ENCODE measurements around the gene KAT6B.

KAT6B gene

GRCh38 chr10:74957285-74957961 lies 131.0 kb downstream of the KAT6B start:
- no peak for DNase-seq

- DNase-seq: no peak
These were observed 131.9 kb downstream of the KAT6B start for GRCh38 chr10:74958316-74958715.

GRCh38 chr10:74960670-74961069 lies 134.3 kb downstream of the KAT6B start:
- DNase-seq: no peak

GRCh38 chr10:74962517-74962916 lies 136.1 kb downstream of the KAT6B start:
- no peak for DNase-seq

GRCh38 chr10:74963549-74963948 lies 137.1 kb downstream of the KAT6B start:
- no peak for DNase-seq

GRCh38 chr10:74967911-74968666 lies 141.7 kb downstream of the KAT6B start:
- no peak for DNase-seq

GRCh38 chr10:74968667-74969061 lies 142.3 kb downstream of the KAT6B start:
- DNase-seq: no peak

GRCh38 chr10:74969093-74969492 lies 142.7 kb downstream of the KAT6B start:
- no peak for DNase-seq

- no peak for DNase-seq
These were observed 143.1 kb downstream of the KAT6B start for GRCh38 chr10:74969530-74969929.

- DNase-seq: no peak
These were observed 147.5 kb downstream of the KAT6B start for GRCh38 chr10:74973741-74974392.

- DNase-seq: no peak
These were observed 149.4 kb downstream of the KAT6B start for GRCh38 chr10:74975758-74976157.

GRCh38 chr10:74976565-74976964 lies 150.2 kb downstream of the KAT6B start:
- DNase-seq: no peak

GRCh38 chr10:74977072-74977471 lies 150.7 kb downstream of the KAT6B start:
- no peak for DNase-seq

- DNase-seq: no peak
These were observed 151.8 kb downstream of the KAT6B start for GRCh38 chr10:74977913-74978847.

GRCh38 chr10:74981831-74982633 lies 155.6 kb downstream of the KAT6B start:
- DNase-seq: no peak

- DNase-seq: no peak
These were observed 156.2 kb downstream of the KAT6B start for GRCh38 chr10:74982634-74982982.

GRCh38 chr10:74983383-74983782 lies 157.0 kb downstream of the KAT6B start:
- no peak for DNase-seq

- DNase-seq: no peak
These were observed 161.1 kb downstream of the KAT6B start for GRCh38 chr10:74987339-74988053.

- DNase-seq: no peak
These were observed 161.8 kb downstream of the KAT6B start for GRCh38 chr10:74988054-74988775.

- no peak for DNase-seq
These were observed 162.6 kb downstream of the KAT6B start for GRCh38 chr10:74988832-74989561.

All from GOT3 (cell line).